ENCODE measurements around the gene ENTHD1.
"Not testable (repeated sequence)": the region's sequence is repeated elsewhere in the genome, so short reads cannot be mapped to it uniquely, and the experiment has no call there.

ENTHD1 gene

DNA sequence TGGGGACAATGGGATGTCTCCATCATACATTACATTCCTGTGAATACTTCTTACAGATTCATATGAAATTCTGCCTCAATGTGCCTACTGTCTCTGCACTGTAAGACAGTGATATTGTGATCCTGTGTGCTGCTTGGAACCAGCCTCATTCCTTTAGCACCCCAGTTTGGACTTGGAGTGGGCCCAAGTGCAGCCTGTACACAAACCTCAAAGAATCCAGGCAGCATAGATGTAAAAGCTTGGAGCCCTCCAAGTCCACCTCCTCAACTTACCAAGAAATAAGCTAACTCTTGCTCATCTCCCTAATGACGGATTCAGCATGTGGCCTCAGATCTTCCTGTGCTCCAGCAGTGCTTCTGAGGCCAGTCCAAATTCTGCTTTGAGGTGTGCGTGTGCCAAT is 31.7 kb upstream of the ENTHD1 start:
- no peak for DNase-seq (ENCODE audit: low read depth, low spot score)
- H3K27ac ChIP-seq: no peak overlapping the region

DNA sequence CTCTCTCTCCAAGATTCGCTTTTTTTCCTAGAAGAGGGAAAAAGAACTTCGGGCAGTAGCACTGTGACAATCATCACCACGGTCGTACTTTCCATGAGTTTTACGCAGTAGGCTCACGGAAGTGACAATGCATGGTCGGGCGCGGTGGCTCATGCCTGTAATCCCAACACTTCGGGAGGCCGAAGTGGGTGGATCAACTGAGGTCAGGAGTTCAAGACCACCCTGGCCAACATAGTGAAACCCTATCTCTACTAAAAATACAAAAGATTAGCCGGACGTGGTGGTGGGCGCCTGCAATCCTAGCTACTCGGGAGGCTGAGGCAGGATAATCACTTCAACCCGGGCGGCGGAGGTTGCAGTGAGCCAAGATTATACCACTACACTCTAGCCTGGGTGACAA is 30.7 kb upstream of the ENTHD1 start:
- H3K27ac ChIP-seq: no peak overlapping the region
- DNase-seq (ENCODE audit: low read depth, low spot score): no peak

DNA sequence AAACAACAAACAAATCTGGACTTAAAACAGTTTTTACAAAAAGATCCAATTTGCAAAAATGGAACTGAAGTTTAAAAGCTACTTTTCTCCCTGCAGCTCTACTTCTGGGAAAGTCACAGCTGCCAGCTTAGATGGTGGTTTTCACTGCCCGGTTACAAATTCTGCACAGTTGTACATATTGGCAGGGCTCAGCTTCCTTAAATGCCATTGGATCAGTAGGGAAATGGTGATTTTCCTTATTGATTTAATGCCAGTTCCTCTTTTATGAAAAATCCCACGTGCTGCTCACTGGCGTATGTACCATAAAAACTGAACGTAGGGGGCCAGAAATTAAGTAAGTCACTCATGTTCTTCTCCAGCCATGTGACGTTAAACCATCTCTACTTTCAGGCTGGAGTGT is 30.1 kb upstream of the ENTHD1 start:
- H3K27ac ChIP-seq: no peak overlapping the region
- no peak for DNase-seq (ENCODE audit: low read depth, low spot score)

DNA sequence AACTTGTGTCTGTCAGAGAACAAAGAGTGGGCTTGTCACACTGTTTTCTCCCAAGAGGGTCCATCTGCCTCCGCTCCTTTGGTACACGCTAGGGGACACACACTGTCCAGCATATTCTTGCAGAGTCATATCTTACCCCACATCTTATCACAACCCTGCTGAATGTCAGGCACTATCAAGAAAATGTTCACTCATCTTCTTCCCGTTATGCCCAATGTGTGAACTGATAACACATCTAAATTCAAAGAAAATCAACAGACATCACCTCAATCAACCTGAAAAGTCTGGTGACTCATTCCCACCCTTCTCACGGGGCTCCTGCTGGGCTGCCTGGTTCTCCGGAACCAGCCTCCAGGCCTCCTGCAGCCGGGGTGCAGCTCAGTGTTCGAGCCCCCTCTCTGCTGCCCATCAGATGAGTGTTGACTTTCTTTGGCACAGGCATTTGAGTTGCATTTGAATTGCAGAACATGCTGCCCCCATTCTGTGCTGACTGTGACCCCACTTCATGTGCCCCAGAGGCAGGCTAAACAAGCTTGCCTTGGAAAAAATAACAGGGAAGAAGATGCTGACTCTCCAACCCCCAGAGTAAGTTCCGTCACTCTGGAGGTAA is 26.7 kb upstream of the ENTHD1 start:
- DNase-seq (ENCODE audit: low read depth, low spot score): no peak

DNA sequence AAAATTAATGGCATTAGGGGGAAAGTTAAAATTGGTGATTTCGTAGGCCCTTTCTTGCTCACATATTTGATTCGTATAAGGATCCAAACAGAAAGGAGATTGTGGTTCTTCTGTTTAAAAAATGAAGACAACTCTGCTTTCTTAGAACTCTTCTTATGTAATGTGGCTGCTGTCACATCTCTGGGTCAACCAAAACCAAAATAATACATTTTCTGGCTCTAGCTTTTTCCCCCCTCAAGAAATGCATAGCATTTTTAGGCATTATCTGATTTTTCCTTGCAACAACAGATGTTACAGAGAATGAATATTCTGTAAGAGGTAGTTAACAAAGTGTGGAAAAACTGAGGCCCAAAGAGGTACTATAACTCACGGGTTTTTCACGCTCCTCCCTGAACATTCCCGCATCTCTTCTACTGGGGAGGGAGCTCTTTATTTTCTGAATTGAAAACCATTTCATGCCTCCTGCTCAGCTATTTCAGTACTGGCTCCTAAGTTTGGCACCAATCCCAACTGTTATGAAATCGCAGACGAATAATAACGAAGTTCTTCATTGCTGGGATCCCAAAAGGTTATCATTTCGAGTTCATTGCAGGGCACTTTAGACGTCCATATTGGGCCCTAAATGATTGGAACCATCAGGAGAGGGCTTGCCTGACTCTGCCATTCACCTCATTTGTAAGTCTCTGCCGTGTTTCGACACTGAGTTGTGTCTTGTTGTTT is 24.4 kb upstream of the ENTHD1 start:
- H3K27ac ChIP-seq: no peak overlapping the region
- no peak for DNase-seq (ENCODE audit: low read depth, low spot score)

More for the DNA sequence above, 26.7 kb upstream of the ENTHD1 start:
- no peak overlapping the region for H3K27ac ChIP-seq

DNA sequence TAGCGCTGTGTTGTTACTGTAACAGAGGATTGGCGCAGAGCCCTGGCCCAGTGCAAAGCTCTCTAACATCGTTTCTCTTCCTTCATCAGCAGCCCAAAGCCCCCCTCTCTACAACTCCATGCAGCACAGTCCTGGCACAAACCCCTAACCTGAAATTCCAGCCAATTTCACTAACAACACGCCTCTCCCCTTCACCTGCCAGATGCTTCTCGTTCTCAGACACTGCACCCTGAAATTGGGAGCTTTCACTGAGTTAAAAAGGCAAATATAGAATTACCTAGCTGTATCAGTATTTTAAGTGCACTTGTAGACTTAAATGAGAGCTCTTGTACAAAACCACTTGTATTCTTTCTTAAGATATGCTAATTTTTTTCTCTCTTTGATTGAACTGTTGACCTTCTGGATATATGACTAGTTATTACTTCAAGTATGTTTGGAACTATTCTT is 23.7 kb upstream of the ENTHD1 start:
- no peak overlapping the region for H3K27ac ChIP-seq
- DNase-seq (ENCODE audit: low read depth, low spot score): no peak

DNA sequence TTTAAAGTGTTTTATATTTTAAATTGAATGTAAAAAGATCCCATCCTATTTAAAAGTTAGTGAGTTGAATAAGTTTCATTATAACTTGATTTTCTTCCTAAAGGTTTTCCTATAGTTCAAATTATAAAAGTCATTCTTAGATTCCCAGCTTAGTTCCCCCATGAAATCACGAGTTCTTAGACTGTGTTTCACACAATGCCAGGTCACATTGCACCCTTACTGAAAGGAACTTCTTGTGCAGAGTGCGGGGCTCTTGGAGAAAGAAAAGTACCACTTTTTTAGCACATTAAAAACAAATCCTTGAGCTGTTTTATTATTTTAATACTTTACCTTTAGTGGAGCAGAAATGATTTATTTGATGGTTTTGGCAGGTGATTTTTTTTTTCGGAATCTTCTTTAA is 22.9 kb upstream of the ENTHD1 start:
- no peak for DNase-seq (ENCODE audit: low read depth, low spot score)

GRCh38 chr22:39915295-39915726 is 21.8 kb upstream of the ENTHD1 start:
- no peak overlapping the region for H3K27ac ChIP-seq
- no peak for DNase-seq (ENCODE audit: low read depth, low spot score)

More for the DNA sequence above, 22.9 kb upstream of the ENTHD1 start:
- no peak overlapping the region for H3K27ac ChIP-seq

DNA sequence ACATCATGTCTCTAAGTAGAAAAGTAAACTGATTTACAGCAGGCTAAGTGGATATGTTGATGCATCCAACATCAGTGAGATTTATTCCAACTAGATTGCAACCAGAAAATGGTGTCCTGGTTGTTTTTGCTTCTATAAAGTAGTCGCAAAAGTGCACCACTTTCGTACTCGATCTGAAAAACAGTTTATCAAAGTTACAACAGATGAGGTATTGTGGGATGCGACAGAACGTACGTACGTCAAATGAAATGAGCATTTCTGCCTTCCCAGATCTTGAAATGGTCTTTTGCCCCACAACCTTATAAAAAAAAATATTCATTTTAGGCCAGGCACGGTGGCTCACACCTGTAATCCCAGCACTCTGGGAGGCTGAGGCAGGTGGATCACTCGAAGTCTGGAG is 21.0 kb upstream of the ENTHD1 start:
- DNase-seq (ENCODE audit: low read depth, low spot score): no peak
- no peak overlapping the region for H3K27ac ChIP-seq

DNA sequence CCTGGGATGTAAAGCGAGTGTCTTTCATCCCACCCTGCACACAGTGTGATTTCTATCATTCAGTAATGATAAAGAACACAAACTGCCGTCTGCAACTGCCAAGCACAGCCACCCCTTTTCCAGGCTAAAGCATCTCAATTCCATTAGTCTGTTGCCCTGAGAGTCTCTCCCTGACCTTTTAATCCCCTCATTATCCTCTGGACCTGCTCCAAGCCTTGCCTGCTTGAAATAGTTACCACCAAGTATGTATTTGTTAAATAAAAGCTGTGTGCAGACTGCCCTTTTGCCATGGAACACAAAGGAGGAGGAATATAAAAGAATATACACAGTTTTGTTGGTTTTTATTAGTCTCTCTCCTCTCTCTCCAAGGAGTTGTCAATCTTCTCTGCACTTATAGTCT is 20.3 kb upstream of the ENTHD1 start:
- DNase-seq (ENCODE audit: low read depth, low spot score): no peak
- no peak overlapping the region for H3K27ac ChIP-seq

- DNase-seq (ENCODE audit: low read depth, low spot score): no peak
- H3K27ac ChIP-seq: no peak overlapping the region
These were observed 19.8 kb upstream of the ENTHD1 start for GRCh38 chr22:39913321-39913720.

DNA sequence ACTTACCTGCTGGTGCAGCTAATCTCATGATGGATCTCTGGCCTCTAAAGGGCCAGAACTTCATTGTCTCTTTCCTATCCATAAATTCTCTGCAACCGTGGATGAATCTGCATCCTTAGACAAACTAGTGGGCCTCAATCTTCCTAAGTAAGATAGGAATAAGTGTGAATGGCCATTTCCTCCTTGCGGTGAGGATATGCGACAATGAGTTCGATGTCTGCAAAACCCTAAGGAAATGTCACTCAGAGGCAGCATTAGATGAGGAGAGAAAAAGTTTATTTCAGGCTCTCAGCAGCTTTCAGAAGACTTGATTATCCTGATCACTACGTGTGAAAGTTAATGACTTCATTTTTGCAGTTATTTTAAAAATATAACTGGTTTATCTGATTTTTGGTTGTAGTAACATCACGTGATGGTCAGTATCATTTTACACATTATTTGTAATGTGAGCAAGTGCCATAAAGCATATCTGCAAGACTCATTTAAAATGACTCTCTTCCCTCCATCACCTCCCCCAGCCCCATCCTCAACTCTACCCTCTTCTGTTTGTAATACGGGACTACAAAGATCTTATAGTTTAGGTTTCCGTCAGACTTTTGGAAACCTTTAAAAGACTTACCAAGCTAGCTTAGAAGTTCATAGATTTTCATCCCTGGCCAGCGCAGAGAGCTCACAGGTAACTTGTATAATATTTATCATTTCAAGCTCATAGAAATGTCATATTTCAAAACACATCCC is 17.5 kb upstream of the ENTHD1 start:
- DNase-seq (ENCODE audit: low read depth, low spot score): no peak
- no peak overlapping the region for H3K27ac ChIP-seq

DNA sequence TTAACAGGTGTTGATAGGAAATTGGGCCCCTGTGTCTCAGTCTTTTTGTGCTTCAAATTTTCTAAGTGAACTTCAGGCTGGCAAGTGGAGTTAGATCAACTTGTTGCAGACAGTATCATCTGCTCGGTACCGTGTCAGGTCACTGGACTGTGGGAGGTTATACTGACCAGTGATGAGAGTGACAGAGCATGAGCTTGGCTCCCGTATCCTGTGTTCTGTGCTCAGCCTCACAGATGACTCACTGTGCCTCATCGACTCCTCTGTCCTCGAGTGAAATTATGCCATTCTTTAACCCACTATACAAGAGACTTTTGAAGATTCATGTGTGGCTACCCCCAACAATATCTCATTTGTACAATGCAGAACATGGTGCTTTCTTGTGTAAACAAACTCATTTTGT is 15.2 kb upstream of the ENTHD1 start:
- DNase-seq (ENCODE audit: low read depth, low spot score): no peak
- H3K27ac ChIP-seq: no peak overlapping the region

DNA sequence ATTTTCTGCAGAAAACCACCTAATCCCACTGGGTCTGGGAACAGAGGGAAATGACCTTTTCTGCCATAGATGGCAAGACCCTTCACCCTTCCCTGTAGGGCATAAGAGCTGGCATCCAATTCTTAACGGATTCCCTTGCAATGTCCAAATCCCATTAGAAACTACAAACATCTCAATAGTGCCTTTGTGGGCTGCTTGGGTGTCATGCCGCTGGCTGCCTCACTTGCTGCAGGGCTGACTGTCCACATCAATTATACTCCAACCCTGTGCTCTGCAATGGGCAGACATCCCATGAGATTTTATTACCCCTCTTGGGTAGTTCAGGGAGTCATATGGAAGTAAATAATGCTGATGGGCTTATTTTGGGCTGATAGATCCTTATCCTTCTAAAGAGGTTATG is 14.6 kb upstream of the ENTHD1 start:
- DNase-seq (ENCODE audit: low read depth, low spot score): no peak
- H3K27ac ChIP-seq: no peak overlapping the region

DNA sequence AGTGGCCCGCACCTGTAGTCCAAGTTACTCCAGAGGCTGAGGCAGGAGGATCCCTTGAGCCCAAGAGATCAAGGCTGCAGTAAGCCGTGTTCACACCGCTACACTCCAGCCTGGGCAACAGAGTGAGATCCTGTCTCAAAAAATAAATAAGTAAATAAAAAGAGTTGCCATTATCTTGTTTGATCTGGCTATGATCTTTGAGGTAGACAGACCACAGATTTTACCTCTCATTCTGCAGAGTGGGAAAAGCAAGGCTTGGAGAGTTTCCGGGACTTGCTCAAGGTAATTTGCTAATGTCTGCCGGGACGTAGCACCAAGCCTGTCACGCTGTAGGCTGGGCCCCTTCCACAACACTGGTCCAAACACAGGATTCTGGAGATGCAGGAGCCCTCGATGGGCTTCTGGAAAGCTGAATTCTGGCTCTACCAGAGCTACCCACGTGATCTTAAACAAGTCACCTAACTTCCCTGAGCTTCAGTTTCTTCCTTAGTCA is 14.1 kb upstream of the ENTHD1 start:
- DNase-seq (ENCODE audit: low read depth, low spot score): no peak
- no peak overlapping the region for H3K27ac ChIP-seq

GRCh38 chr22:39907047-39907446 is 13.5 kb upstream of the ENTHD1 start:
- no peak overlapping the region for H3K27ac ChIP-seq
- no peak for DNase-seq (ENCODE audit: low read depth, low spot score)

DNA sequence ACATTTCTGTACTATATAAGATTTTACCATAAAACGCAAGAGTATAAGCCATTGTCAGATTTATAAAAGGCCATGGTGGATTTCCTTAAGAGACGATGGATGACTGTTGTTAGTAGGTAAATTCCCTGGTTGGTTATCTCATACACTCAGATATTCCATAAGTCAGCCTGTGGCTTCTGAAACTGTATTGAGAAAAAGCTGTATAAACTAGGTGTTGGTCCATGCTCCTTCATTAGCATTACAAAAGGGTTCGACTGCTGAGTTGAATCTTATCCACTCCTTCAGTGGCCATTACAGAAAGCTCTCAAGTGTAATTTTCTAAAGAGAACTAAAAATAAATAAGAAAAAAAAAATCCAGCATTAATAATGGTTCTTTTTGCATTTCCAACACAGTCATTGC is 12.6 kb upstream of the ENTHD1 start:
- no peak overlapping the region for H3K27ac ChIP-seq
- DNase-seq (ENCODE audit: low read depth, low spot score): no peak

DNA sequence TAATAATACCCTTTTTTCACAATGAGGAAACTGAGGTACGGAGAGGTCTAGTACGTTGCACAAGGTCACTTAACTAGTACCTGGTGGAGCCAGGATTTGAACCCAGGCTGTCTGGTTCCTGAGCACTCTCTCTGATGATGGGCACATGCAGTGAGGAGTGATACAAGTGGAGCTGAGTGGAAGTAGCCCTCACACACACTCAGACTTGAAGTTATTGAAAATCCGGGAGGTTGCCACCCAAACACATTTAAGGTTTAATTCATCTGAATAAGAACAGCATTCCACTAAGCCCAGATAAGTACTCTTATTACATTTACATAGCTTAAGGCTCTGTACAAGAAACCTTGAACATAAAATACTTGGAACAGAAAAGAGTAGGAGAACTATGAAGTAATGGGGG is 12.1 kb upstream of the ENTHD1 start:
- no peak overlapping the region for H3K27ac ChIP-seq
- DNase-seq (ENCODE audit: low read depth, low spot score): no peak

GRCh38 chr22:39904862-39905261 is 11.3 kb upstream of the ENTHD1 start:
- no peak overlapping the region for H3K27ac ChIP-seq
- no peak for DNase-seq (ENCODE audit: low read depth, low spot score)

- not testable (repeated sequence) for H3K27ac ChIP-seq; DNase-seq (ENCODE audit: low read depth, low spot score)
These were observed 10.5 kb upstream of the ENTHD1 start for GRCh38 chr22:39904024-39904423.

- H3K27ac ChIP-seq: no peak overlapping the region
- no peak for DNase-seq (ENCODE audit: low read depth, low spot score)
These were observed 8.1 kb upstream of the ENTHD1 start for GRCh38 chr22:39901565-39902146.
